ENCODE data around the gene MED10. TPM values are rescaled to one million over a fixed set of nuclear protein-coding genes. Genes with fewer than 3 reads are reported as not detected.

The MED10 gene
- total and polyA plus RNA-seq, 9 of the 15 experiments (the other 6 are each of a cell fraction or from before 2014, with no cell fraction given) = 23.8 to 83.4 (median 58.8) TPM

DNA sequence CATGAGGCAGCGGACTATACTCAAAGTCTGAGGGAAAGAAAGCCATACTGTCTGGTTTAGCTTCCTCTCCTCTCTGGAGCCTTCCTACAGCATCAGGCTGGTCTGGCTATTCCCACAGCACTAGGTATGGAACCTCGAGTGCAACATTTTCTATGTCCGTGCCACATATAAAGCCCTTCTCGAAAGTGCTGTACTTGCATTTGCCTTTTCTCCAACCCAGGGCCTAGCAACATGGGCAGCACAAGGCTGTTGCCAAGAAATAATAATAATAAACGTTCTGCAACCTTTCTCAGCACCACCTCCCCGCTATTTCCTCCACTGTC, 804 bp downstream of the MED10 start:
- peak overlapping the region; percentile 97 for H3K4me2 ChIP-seq (ENCODE audit: insufficient read depth, low read length)
- DNase-seq (ENCODE audit: extremely low read depth in 1 of 4, low spot score in 3 of 4) (no peak), ATAC-seq (no peak; the same call in 2 of the 3 replicates), FAIRE-seq (peak; percentile 58)
- peak overlapping the region; percentile 87 for H3K27ac ChIP-seq (ENCODE audit: extremely low read depth, low read depth, low read length)
- H3K9ac ChIP-seq (ENCODE audit: insufficient read depth in 1 of 2, low read depth in 2 of 2, low read length in 2 of 2) = peak overlapping the region; percentile 92 to 96
- no TSS peak for BruUV-seq (replicated peaks)
- CTCF ChIA-PET (ENCODE audit: low intra/inter-chr PET ratio) = no interaction called here
- in situ Hi-C loops (cut with MboI) = no loop called here
- POLR2A ChIA-PET = interaction anchor here (1.2 kb wide), 1 partner anchor 19 kb away, joined by 3 read pairs; no protein-coding TSS in a partner anchor
- no peaks in the 10 kb centered on the region for H3K27me3 ChIP-seq (ENCODE audit: control insufficient read depth in 2 of 2, insufficient read depth in 2 of 2, low read length in 2 of 2)
- peak overlapping the region; percentile 97 for H2AFZ ChIP-seq (ENCODE audit: low read depth, low read length)
- H3K9me3 ChIP-seq (replicated peaks; ENCODE audit: control insufficient read depth, insufficient read depth, low read depth, low read length) = no peaks in the 10 kb centered on the region
- TF ChIP-seq ZNF316 (IDR thresholded peaks at IDR 0.05) (peak; percentile 31), ZC3H4 (CRISPR knock-in tag; IDR thresholded peaks at IDR 0.05; ENCODE audit: borderline replicate concordance) (0 out of 2 replicates have a peak, but pooled peaks have one; percentile 51)
- TF ChIP-seq, protein P1, sequence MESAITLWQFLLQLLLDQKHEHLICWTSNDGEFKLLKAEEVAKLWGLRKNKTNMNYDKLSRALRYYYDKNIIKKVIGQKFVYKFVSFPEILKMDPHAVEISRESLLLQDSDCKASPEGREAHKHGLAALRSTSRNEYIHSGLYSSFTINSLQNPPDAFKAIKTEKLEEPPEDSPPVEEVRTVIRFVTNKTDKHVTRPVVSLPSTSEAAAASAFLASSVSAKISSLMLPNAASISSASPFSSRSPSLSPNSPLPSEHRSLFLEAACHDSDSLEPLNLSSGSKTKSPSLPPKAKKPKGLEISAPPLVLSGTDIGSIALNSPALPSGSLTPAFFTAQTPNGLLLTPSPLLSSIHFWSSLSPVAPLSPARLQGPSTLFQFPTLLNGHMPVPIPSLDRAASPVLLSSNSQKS (CRISPR knock-in tag; IDR thresholded peaks at IDR 0.05) = no peak
- no peaks in the 10 kb centered on the region for H3K9me1 ChIP-seq (ENCODE audit: control insufficient read depth, insufficient read depth, low read length)
- peaks cover 14 to 15% of the 10 kb centered on the region in 2 experiments; a peak in 4 of 5 replicates for H3K4me1 ChIP-seq (replicated peaks in 1 of 2; ENCODE audit: control insufficient read depth in 2 of 2, insufficient read depth in 2 of 2, low read length in 2 of 2)
- H4K20me1 ChIP-seq (replicated peaks; ENCODE audit: control insufficient read depth, insufficient read depth, low read length) = peaks cover 6% of the 10 kb centered on the region; the same call in 1 of the 2 replicates
- H3K36me3 ChIP-seq (ENCODE audit: control insufficient read depth, insufficient read depth, low read length) = peaks cover 46% of the 10 kb centered on the region
- intact Hi-C loops (cut with micrococcal nuclease) = loop anchor here (10.0 kb wide), 1 partner anchor 337 kb away; the partner anchor contains the start of gene TENT4A
- peaks cover 34% of the 10 kb centered on the region for H3K79me2 ChIP-seq (ENCODE audit: control insufficient read depth, insufficient read depth, low read length)
- 0% methylated on average over 6 of the region's 6 CpGs for WGBS (ENCODE audit: insufficient coverage, low coverage, missing lambda C conversion rate)
- peak overlapping the region; percentile 92 for H3K4me3 ChIP-seq

DNA sequence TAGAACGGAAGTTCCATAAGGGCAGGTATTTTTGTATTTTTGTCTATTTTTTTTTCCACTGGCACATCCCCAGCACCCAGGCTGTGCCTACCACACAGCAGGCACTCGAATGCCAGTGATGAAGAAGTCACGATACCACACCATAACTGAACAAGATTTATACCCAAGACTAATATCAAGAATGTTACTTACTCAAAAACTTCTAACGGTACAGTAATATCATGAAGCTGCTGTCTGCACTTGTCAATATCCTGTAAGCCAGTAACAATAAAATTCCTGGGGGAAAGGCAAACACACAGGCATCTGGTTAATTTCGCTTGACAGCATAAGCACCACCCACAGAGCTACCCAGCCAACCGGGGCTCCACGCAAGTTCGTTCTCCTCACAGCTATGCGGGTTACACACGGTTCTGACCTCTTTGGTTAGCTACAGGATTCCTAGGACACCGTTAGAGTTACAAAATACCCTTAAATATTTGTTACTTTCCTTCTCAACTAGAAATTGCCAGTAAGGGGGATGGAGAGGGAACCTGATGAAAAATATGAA, 1.3 kb downstream of the MED10 start:
- peaks cover 51% of the 10 kb centered on the region for H3K36me3 ChIP-seq (ENCODE audit: control insufficient read depth, insufficient read depth, low read length)
- peaks cover 14 to 15% of the 10 kb centered on the region in 2 experiments; a peak in 4 of 5 replicates for H3K4me1 ChIP-seq (replicated peaks in 1 of 2; ENCODE audit: control insufficient read depth in 2 of 2, insufficient read depth in 2 of 2, low read length in 2 of 2)
- ChIA-PET POLR2A (interaction anchor here (0.6 to 0.9 kb wide), 2 partner anchors 33 to 44 kb away, joined by 4 read pairs; no protein-coding TSS in a partner anchor), CTCF (ENCODE audit: low intra/inter-chr PET ratio) (no interaction called here)
- DNase-seq (ENCODE audit: extremely low read depth in 1 of 4, low spot score in 3 of 4) (no peak), ATAC-seq (no peak), FAIRE-seq (no peak)
- peak overlapping the region; percentile 92 for H3K4me3 ChIP-seq
- H2AFZ ChIP-seq (ENCODE audit: low read depth, low read length) = no peak overlapping the region
- no peak for TF ChIP-seq DACH1 (IDR thresholded peaks at IDR 0.05; ENCODE audit: partially characterized antibody)
- TF ChIP-seq RBM34 (IDR thresholded peaks at IDR 0.05; ENCODE audit: borderline replicate concordance, insufficient read depth, low read length) = no peak
- TF ChIP-seq, protein P2, sequence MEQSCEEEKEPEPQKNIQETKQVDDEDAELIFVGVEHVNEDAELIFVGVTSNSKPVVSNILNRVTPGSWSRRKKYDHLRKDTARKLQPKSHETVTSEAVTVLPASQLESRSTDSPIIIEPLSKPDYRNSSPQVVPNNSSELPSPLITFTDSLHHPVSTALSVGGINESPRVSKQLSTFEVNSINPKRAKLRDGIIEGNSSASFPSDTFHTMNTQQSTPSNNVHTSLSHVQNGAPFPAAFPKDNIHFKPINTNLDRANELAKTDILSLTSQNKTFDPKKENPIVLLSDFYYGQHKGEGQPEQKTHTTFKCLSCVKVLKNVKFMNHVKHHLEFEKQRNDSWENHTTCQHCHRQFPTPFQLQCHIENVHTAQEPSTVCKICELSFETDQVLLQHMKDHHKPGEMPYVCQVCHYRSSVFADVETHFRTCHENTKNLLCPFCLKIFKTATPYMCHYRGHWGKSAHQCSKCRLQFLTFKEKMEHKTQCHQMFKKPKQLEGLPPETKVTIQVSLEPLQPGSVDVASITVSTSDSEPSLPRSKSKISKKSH (CRISPR knock-in tag; IDR thresholded peaks at IDR 0.05) = no peak
- TF ChIP-seq ZNF274 (IDR thresholded peaks at IDR 0.05; ENCODE audit: borderline replicate concordance, low read depth, low read length) = no peak
- no peak for TF ChIP-seq SMAD1 (IDR thresholded peaks at IDR 0.05; ENCODE audit: low read depth, low read length, partially characterized antibody)
- TF ChIP-seq, protein P3, sequence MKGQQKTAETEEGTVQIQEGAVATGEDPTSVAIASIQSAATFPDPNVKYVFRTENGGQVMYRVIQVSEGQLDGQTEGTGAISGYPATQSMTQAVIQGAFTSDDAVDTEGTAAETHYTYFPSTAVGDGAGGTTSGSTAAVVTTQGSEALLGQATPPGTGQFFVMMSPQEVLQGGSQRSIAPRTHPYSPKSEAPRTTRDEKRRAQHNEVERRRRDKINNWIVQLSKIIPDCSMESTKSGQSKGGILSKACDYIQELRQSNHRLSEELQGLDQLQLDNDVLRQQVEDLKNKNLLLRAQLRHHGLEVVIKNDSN (CRISPR knock-in tag; IDR thresholded peaks at IDR 0.05) = no peak
- TF ChIP-seq SMARCC2 (IDR thresholded peaks at IDR 0.05; ENCODE audit: low read depth) = no peak
- H3K9me3 ChIP-seq (replicated peaks; ENCODE audit: control insufficient read depth, insufficient read depth, low read depth, low read length) = no peaks in the 10 kb centered on the region
- intact Hi-C loops (cut with micrococcal nuclease) = loop anchor here (10.0 kb wide), 1 partner anchor 338 kb away; the partner anchor contains the start of gene TENT4A
- no peaks in the 10 kb centered on the region for H3K9me1 ChIP-seq (ENCODE audit: control insufficient read depth, insufficient read depth, low read length)
- H4K20me1 ChIP-seq (replicated peaks; ENCODE audit: control insufficient read depth, insufficient read depth, low read length) = peaks cover 6% of the 10 kb centered on the region; the same call in 1 of the 2 replicates
- no TSS peak for BruUV-seq (replicated peaks)
- in situ Hi-C loops (cut with MboI) = no loop called here
- H3K79me2 ChIP-seq (ENCODE audit: control insufficient read depth, insufficient read depth, low read length) = peaks cover 34% of the 10 kb centered on the region
- no peaks in the 10 kb centered on the region for H3K27me3 ChIP-seq (ENCODE audit: control insufficient read depth in 2 of 2, insufficient read depth in 2 of 2, low read length in 2 of 2)
- 69% methylated on average over 11 of the region's 11 CpGs for WGBS (ENCODE audit: insufficient coverage, low coverage, missing lambda C conversion rate)
- peak overlapping the region; percentile 92 to 96 for H3K9ac ChIP-seq (ENCODE audit: insufficient read depth in 1 of 2, low read depth in 2 of 2, low read length in 2 of 2)
- peak overlapping the region; percentile 87; the same call in 1 of the 3 replicates for H3K27ac ChIP-seq (ENCODE audit: extremely low read depth, low read depth, low read length)
- peak overlapping the region; percentile 97 for H3K4me2 ChIP-seq (ENCODE audit: insufficient read depth, low read length)

Measured in K562 (cell line).